Tongue (tissue), 3 donors: ENCODE data around the gene STEAP2. TPM values are rescaled to one million over a fixed set of nuclear protein-coding genes. Genes with fewer than 3 reads are reported as not detected.

Experiments used
- DNase-seq: peaks from one replicate; pipeline ENCODE4 v3.0.0-alpha.2; 2015
- small RNA-seq: library from RNA; depleted of rRNA; stranded (forward); fragments of <200 nt; gene quantifications from one replicate; pipeline ENCODE3, GENCODE V24; 2014; ENCODE audit warnings: low replicate concordance
- total RNA-seq: library from RNA; depleted of rRNA; stranded (reverse); fragments of >200 nt; gene quantifications from one replicate; pipeline ENCODE4 v1.2.3, GENCODE V29; 2014

The STEAP2 gene
- total RNA-seq, 1 donor from 2014 or later, result 15.5 TPM

GRCh38 chr7:90272242-90272641 lies 60.7 kb downstream of the STEAP2 start:
- DNase-seq, result no peak

DNA sequence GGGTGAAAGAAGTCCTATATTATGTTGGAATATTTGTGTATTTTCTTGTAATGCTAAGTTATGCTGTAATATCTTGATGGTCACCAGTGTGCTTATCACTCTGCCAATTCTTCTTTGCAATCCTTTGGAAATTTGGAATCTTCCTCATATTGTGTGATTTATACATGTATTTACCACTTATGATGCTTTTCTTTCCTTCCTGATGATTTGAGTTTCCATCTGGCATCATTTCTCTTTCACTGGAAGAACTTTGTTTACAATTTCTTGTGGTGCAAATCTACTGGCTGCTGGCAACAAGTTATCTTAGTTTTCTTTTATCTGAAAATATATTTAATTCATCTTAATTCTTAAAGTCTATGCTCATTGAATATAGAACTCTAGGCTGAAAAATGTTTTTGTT lies 62.6 kb downstream of the STEAP2 start:
- DNase-seq, result no peak

DNA sequence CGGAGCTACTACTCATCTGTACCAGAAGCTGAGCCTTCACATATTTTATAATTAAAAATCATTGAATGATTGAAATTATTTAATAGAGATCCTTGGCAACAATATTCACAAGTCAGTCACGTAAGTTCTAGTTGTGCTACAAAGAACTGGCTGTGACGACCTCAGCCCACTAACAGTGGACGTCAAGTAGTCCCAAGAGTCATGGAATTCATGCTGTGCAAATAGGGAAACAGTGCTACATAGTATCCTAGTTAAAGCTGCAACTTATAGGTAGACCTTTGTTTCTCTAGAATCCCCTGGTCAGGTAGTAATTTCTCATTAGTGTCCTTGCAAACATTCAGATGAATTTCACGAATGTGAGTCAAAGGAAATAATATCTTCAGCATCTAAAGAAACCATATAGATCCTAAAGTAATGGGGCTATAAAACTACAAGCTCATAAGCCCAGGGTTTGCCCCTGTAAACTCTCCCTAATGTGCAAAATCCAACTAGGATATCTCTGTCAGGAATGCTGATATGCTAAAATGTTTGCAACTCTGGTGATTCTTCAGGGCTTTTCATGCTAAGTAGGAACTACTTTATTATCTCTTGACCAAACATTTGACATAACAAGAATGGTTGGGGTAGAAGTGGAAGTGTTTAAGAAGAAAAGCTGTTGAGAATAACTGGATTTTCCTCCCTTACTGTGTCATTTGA lies 64.6 kb downstream of the STEAP2 start:
- no peak for DNase-seq

Small RNA genes lying within 50 kb of the gene (small RNA-seq; reads per million reads assigned to genes)
- gene RF00019, result not detected

Other genes starting within 250 kb of the STEAP2 start
- gene STEAP1, start 57.3 kb upstream of the STEAP2 start, total RNA-seq, result 13.8 TPM
- 8.0 TPM for gene CFAP69, start 33.4 kb downstream of the STEAP2 start, total RNA-seq
- gene FAM237B, start 109.6 kb downstream of the STEAP2 start, total RNA-seq, result not detected
- gene GTPBP10, start 135.0 kb downstream of the STEAP2 start, total RNA-seq, result 16.1 TPM
- gene CLDN12, start 191.7 kb downstream of the STEAP2 start, total RNA-seq, result 26.9 TPM